Stimulated activated naive CD4-positive, alpha-beta T cell treated with Interleukin-2 at 50 U/mL for 16 hours (primary cell): Measurements from ENCODE around the gene VPS8.

ENCODE experiments used
- DNase-seq: peaks from one replicate; lab custom pipeline; 2025; lab: John Stamatoyannopoulos, UW

Gene VPS8

GRCh38 chr3:184812662-184813042, 686 bp downstream of the VPS8 start:
- no peak for DNase-seq

GRCh38 chr3:184813357-184813756, 1.4 kb downstream of the VPS8 start:
- no peak for DNase-seq

DNA sequence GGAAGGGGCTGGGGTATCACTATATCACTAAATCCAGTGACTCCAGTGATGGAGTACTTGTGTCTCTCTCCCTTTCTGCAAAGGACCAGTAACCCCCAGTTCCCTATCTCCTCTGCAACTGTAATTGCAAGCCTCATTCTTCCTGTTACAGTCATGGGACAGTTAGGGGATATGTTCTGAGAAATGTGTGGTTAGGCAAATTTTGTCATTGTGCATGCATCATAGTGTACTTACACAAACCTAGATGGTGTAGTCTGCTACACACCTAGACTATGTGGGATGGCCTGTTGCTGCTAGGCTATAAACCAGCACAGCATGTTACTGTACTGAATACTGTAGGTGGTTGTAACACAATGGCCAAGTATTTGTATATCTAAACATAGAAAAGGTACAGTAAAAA, 2.2 kb downstream of the VPS8 start:
- no peak for DNase-seq

DNA sequence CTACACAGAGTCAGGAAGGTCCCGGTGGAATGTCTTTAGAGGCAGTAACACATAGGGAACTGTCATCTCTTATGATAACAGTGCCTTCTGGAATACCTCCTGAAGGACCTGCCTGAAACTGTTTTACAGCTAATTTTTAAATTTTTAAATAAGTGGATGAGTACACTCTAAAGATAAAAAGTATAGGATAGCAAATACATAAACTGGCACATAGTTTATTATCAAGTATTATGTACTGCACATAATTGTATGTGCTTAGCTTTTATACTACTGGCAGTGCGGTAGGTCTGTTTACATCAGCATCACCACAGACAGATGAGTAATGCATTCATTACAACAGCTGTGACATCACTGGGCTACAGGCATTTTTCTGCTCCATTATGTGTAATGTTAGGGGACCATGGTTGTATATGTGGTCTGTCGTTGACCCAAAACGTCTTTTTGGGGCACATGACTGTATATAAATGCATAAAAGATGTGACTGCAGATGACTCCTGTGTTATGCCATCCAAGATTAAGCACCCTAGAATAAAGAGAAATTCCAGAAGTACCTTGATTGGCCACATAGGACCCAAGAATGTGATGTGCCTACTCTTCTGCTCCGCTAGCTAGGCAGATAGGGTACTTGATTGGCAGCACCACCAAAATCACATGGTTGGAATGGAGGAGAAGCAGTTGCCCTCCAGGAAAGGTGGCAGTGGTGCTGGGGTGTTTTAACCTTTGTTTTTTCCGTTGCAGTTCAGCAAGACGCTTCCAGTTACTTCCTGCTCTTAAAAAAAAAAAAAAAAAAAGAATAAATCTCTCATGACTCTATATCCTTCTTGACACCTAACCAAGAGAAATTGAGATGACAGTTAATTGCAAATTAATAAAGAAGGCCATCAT, 3.3 kb downstream of the VPS8 start:
- no peak for DNase-seq

DNA sequence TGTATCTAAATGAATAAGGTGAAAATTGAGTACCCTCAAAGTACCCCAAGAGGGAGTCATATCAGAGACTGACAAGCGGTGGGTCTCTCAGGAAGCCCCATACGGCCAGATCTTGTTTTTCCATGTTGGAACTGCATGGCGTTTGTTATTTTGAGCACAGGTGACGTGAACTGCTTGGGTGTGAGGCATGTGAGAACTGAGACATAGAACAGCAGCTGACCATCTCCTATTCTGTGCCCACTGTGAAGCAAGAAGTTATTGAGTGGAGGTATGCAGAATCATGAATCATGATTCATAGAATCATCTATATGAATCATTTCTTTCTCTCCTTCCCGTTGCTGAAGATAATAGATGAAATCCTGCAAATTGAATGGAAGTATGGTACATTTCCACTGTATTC, 4.6 kb downstream of the VPS8 start:
- no peak for DNase-seq

DNA sequence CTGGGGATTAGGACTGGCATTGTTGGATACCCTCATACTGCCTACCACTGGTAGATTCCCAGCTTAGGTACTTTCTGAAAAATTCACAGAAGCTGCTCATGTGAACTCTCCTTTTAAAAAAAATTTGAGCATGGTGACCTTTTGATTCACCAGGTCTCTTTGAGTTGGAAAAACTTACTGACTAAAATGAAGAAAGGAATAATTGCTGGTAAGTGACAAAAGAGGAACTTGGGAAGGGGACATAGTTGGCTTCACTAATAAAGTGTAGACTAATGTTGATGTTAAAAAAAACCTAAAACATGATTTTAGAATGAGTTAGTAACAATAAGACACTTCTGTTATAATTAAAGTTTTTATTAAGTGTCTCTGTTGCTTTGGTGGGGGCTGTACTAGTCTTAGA, 8.6 kb downstream of the VPS8 start:
- DNase-seq = no peak

- DNase-seq = no peak
Observed at GRCh38 chr3:184821034-184821433, 9.1 kb downstream of the VPS8 start.

DNA sequence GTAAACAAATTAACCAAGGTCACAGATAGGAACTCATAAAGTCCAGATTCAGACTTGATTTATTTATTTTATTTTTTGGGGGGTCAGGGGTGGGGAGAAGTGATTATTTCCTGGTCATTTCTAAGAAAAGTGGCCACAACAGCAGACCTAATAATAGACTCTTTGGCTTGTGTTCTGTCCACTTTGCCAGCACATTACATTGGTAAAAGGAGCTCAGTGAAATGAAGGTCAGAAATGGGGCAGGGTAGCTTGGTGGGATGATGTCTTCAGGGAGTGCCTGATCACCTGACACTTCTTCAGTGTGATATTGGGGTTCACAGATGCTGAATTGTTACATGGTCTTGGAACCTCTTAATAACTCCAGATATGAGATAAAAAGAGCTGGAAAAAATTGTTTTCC, 10.1 kb downstream of the VPS8 start:
- DNase-seq = no peak

GRCh38 chr3:184822654-184823053, 10.7 kb downstream of the VPS8 start:
- DNase-seq = no peak

DNA sequence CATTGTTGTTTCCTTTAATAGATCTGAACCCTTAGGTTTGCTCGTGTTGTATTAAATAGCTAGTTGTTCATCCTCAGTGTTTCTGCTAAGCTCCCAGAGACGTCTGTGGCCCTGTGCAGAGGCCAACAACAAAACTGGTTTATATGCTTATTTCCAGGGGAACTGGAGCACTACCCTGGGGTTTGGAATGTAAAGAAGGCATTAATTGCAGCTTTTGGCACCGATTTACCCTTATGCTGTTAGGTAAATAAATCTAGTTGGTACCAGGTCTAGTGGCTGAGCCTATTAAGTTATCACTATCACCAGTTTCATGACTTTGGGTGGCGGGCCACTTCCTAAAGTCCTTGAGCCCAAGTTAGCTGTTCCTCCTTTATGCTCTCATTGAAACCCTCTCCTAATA, 12.0 kb downstream of the VPS8 start:
- no peak for DNase-seq

DNA sequence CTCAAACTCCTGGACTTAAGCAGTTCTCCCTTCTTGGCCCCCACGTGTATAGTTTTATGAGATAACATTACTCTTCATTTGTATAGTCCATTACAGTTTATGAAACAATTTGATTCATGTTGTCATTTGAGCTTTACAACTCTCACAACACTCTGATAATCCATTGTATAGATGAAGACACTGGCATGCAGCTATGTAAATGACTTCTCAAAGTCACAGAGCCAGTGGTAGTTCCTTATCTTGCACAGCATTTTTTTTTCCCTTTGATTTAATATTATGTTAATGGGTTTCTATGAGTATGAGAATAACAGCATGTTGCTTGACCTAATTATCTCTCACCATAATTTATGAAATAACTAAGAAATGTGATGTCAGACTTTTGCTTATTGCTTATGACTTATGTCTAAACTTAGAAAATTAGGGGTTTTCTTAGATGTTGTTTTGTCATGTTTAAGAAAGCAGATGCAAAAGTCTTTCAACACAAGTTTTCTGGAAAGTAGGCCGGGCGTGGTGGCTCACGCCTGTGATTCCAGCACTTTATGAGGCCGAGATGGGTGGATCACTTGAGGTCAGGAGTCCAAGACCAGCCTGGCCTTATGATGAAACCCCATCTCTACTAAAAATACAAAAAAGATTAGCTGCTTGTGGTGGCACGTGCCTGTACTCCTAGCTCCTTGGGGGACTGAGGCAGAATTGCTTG, 13.3 kb downstream of the VPS8 start:
- no peak for DNase-seq

DNA sequence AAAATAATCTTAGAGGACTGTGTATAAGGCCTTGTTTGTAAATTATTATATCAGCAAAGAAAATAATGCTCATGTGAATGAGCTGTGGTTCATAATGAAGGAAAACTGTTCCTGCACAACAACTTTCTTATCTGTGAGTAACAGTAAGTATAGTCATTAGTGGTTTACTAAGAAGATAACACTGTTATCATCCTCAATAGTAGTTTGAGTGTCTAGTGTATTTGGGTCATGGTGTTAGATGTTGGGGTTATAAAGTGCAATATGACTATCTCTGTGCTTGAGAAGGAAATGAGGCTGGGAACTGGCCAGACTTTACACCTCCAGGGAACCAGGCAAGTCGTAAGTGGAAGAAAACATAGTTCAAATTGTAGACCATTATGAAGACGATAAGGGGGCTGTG, 15.6 kb downstream of the VPS8 start:
- DNase-seq = no peak

DNA sequence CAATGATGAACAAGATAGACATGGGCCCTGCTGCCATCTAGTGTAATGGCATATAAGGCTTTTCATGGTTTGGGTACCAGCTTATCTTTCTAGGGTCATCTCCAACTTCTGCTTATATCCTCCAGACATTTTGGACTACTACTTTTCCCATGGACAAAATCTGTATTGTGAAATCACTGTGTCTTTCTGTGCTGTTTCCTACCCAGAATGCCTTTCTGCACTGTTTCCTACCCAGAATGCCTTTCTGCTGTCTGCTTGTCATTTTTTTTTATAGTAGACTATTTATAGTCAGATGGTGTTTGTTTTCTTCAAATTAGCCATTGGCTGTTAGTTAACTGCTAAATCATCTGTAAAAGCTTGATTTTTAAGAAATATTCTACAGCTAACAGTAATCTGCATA, 20.1 kb downstream of the VPS8 start:
- DNase-seq = no peak

DNA sequence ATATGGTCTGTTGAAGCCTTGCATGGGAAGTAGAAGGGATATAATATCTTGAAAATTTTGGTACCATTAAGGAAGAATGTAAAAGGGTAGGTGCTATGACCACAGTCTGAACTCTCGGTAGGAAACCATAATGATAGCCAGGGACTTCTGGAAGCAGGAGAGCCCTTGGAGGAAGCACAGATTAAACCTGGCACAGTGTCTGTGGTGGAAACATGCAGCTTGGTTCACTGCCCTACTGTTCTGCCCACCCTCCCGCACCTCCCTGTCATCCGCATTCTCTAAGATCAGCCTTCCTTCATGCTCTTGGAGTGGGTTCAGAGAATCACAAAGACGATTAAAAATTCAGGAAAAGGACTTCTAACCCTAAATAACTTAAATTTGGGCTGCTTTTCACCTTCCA, 20.9 kb downstream of the VPS8 start:
- no peak for DNase-seq

GRCh38 chr3:184836090-184836822, 24.3 kb downstream of the VPS8 start:
- no peak for DNase-seq

GRCh38 chr3:184842433-184842832, 30.5 kb downstream of the VPS8 start:
- DNase-seq = no peak

DNA sequence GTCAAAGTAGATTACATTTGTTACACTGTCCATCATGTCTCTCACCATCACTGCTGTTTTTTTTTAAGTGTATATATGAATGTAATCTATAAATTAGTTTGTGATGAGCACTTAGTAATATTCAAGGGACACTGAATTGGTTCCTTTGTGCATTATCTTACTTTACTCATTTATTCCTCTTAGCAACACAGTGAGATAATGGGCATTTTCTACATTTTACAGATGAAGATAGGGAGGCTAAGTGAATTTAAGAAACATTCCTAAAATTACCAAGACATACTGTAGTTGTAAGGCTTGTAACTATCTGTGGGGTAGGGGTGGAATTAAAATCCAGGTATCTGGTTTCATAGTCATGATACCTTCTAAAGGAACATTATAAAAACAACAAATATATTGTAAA, 33.9 kb downstream of the VPS8 start:
- DNase-seq = no peak

GRCh38 chr3:184846496-184846895, 34.5 kb downstream of the VPS8 start:
- no peak for DNase-seq

DNA sequence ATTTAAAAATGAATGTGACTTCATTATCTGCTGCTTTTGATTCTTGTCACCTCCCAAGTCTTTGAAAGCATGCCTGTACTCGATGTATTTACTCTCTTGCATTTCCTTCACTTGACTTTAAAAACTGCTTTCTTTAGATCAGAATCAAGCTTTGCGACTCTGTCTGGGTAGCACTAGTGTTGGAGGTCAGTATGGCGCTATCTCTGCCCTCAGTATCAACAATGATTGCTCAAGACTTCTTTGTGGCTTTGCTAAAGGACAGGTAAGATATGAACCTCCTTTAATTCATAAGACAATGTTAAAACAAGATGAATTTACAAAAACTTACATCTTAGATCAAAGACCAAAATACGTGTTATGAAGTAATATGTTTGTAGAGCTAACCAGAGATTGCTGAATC, 37.0 kb downstream of the VPS8 start:
- DNase-seq = no peak

DNA sequence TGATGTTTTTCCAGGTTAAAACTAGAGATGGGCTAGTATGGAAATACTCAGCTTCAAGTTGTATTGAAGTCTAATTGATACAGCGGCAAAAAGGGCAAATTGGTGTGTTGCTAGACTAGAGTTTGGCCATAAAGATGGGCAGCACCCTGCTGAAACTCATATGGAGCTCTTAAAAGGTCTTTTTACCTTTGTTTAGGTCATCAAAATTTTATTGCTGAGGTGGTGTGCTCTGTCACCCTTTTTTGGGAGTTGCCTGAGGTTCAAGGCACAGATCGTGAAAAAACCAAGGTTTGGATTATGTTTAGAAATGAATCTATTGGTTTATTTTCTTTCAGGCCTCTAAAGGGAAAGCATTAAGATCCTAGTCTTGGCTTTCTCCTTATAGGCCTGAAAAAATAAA, 38.2 kb downstream of the VPS8 start:
- DNase-seq = no peak

DNA sequence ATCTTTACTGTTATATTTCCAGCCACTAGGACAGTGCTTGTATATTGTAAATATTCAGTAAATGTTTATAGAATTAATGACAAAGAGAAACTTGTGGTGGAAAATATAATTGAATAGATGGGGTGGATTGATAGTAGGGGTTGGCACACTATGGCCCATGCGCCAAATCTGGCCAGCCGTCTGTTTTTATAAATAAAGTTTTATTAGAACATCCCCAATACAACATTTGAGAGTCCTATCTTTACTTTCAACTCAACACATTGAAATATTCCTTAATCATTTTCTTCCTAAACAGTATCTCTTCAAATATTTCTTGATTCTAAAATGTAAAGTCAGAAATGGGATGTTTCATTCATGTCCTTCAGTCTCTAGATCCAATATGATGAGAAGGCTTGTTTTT, 45.1 kb downstream of the VPS8 start:
- no peak for DNase-seq

DNA sequence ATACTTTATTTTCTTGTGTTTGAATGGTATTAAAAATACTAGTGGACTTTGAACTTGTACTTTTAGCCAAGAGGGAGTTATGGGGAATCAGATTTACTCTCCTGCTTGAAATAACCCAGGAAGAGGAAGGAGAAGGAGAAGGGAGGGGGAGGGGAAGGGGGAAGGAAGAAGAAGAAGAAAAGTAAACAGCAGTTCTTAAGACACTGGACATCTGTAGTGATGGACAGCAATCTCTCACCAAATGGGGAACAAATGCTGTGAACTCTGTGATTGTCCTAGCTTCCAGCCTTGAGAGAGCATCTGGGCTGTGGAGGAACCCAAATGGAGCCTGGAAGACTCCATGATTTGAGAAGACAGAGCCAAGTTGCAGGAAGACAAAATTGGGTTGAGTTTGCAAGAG, 52.0 kb downstream of the VPS8 start:
- no peak for DNase-seq

GRCh38 chr3:184868477-184868876, 56.5 kb downstream of the VPS8 start:
- no peak for DNase-seq
